NCI-H1092 (cell line): ENCODE results near the gene ITPRIPL1.

Experiments
- DNase-seq: peaks from one replicate; lab custom pipeline; 2025; lab: John Stamatoyannopoulos, UW

The ITPRIPL1 gene

GRCh38 chr2:96320728-96321622 lies 4.1 kb upstream of the ITPRIPL1 start:
- peak; percentile 19 for DNase-seq

DNA sequence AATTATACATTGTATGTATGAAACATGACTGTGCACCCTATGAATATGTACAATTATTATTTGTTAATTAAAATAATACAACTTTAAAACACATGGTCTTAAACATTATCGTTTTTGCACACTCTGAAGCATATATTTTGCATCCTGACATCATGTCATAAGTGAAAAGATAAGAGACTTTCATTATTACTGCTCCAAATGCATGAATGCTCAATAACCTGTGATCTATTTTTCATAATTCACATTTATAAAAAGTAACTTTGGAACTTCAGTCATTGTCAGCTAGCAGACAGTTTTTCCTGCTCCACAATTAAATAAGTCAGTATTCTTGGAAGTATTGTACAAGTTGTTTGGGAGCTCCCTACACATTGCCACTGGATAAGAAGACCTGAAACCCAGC lies 1.3 kb upstream of the ITPRIPL1 start:
- DNase-seq, result no peak

DNA sequence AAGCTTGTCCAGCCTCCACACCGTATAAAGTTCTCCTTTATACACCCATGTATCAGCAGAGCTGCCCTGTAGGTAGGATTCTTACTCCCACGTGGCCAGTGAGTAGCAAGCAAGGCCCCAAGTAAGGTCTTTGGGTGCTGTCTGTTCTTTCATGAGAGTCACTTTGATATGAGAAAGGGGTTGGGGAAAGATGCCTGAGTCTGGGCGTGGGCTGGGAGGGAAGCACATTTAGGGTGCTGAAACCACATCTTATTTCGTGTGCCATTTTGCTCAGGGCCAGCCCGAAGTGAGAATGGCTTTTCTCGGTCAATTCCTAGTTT lies 436 bp upstream of the ITPRIPL1 start:
- DNase-seq, result no peak

DNA sequence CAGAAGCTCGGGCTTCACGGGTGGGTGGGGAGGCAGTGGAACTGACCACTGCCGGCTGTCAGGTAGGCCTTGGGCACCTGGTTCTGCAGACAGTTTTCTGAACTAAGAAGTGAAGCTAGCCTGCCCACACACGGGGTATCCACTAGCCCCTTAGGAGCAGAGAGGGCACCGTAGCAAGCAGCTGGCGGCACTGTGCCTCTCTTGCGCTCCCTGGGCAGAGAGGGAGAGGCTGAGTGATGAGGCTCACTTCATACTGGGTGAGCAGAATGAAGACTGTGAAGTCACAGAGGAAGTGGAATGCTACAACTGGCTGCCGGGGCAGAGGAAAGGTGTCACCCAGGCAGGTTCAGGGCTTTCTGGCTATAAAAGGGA lies 753 bp downstream of the ITPRIPL1 start:
- no peak for DNase-seq

GRCh38 chr2:96326564-96326963 lies 1.4 kb downstream of the ITPRIPL1 start:
- no peak for DNase-seq

DNA sequence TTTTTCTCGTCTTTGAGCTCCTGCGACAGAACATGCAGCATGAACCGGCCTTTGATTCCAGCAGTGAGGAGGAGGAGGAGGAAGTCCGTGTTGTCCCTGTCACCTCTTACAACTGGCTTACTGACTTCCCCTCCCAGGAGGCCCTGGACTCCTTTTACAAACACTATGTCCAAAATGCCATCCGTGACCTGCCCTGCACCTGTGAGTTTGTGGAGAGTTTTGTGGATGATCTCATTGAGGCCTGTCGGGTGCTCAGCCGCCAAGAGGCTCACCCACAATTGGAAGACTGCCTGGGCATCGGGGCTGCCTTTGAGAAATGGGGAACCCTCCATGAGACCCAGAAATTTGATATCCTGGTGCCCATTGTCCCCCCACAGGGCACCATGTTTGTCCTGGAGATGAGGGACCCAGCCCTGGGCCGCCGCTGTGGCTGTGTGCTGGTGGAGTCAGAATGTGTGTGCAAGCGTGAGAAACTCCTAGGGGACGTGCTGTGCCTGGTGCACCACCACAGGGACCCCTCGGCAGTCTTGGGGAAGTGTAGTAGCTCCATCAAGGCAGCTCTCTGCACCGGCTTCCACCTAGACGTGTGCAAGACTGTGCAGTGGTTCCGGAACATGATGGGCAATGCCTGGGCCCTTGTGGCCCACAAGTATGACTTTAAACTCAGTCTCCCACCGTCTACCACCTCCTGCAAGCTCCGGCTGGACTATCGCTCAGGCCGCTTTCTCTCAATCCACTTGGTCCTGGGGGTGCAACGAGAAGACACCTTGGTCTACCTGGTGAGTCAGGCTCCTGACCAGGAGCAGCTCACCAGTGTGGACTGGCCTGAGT lies 2.1 kb downstream of the ITPRIPL1 start:
- DNase-seq, result no peak

DNA sequence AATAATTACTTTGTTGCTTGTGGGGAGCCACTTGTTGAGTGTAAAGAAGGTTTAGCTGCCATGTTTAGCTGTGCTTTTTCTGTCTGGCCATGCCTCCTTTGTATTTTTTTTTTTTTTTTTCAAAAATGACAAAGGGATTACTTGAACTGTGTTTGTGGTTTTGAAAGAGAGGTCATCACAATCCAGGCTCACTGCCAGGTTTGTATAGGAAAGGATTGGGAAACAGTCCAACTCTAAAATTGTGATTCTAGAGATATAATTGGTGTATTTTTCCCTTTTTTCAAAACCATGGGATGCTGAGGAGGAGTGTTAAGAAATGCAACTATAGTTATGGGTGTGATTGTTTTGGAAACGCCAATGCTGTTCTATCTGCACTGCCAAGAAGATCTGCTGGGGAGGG lies 4.3 kb downstream of the ITPRIPL1 start:
- no peak for DNase-seq

GRCh38 chr2:96329874-96330273 lies 4.8 kb downstream of the ITPRIPL1 start:
- no peak for DNase-seq

DNA sequence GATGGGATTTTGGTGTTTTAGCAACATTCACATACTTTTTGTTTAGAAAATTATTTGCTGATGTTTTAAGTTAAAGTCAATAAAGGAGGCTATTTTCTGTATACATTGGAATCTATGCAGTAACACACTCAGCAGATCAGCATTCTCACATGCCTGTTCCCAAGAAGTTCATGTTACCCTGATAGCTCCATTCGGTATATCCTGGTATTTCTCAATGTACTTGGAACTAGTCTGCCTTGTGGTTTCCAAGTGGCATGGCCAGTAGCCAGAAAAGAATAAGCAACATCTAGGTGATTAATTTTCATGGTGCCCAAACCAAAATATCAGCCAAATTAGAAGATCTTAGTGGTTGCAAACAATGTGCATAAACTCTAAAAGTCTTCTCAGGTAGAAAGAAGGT lies 5.3 kb downstream of the ITPRIPL1 start:
- DNase-seq, result no peak

DNA sequence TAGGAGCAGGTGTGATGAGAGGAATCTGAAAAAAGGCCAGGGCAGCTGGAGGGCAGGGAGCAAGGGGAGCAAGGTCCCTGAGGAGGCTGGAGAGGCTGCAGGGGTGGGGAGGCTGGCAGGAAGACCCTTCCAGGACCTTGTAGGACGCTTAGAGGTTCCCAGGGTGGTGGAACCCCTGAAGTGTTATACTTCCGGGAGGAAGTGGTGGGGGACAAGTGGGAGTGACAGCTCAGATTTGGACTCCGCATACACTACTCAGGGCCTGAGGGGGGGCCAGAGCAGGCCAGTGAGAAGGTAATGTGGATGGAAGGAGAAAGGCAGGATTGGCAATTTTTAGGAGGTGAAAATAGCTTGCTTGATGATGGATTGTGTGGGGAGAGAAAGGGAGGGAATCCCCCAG lies 8.6 kb downstream of the ITPRIPL1 start:
- no peak for DNase-seq

GRCh38 chr2:96336104-96336775 lies 11.1 kb downstream of the ITPRIPL1 start:
- no peak for DNase-seq

DNA sequence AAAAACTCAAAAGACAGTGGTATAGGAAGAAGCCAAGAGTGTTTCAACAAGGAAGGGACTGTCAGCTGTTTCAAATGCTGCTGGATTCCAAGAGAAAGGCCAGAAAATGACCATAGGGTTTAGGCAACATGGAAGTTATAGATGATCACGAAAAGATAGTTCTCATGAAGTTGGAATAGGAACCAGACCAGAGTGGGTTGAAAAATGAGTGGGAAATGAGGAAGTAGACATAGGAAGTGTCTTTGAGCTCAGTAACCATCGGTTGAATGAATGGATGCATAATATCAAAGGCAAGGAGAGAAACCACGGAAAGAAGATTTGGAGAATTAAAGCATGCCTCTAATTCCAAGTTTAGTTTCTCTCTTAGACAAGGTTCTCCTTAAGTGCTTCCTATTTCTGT lies 11.8 kb downstream of the ITPRIPL1 start:
- DNase-seq, result no peak

DNA sequence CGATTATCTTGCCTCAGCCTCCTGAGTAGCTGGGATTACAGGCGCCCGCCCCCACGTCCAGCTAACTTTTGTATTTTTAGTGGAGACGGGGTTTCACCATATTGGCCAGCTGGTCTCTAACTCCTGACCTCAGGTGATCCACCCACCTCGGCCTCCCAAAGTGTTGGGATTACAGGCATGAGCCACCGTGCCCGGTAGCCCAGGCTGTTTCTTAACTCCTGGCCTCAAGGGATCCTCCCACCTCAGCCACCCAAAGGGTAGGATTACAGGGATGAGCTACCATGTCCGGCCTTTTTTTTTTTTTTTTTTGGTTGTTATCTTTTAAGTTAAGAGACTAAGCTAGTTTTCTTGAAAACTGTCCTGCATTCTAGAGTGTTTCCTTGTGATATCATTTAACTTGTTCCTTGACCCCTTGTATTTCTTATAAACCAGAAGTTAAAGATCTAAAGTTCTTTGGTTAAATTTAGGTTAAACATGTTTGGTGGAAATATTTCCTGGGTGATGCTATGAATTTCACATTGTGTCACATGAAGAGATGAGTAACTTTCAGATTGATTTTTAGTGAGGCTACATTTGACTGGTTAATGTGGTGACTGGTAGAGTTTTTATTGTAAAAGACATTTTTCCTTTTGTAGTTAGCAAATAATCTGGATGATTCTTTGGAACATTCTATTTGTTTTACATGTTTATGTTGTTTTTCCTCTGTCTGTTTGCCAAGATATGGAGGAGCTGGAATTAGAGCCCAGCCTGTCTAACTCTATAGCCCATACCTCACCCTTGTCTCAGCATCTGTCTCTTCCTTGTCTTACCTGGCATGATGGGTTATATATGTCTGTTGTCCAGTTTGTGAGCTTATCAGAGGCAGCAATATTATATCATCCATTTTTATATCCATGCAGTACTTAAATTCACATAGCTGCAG lies 15.6 kb downstream of the ITPRIPL1 start:
- DNase-seq, result no peak

- no peak for DNase-seq
Observed at GRCh38 chr2:96341641-96342040, 16.5 kb downstream of the ITPRIPL1 start.

DNA sequence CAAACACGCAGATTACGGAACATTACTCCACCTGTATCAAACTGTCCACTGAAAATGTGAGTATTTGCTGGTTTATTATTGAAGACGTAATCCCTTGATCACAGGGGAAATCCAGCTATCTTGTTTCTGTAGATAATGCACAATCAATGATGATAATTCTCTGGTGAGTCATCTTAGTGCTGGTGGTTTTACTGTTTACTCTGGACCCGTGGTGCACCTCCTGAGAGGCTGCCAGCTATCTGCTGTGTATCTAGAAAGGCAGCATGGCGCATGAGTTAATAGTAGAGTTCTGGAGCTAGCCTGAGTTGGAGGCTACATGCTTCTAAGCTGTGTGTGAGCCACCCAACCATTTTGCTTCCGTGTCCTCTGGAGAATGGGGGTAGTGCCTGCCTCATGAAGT lies 17.0 kb downstream of the ITPRIPL1 start:
- no peak for DNase-seq

DNA sequence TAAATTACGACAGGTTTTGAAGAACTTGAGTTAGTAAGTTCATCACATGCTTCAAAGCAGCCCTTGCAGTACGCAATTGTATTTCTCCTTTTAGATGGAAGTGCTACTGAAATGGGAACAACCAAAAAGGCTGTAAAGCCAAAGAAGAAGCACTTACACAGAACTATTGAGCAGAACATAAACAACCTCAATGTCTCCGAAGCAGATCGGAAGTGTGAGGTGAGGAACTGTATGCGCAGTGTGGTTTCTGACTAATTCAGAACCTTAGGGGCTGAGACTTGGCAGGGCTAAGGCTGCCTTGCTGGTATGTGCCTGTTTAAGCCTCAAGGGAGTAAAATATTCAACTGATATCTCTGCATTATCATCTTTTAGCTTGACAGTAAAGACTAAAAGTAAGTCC lies 18.9 kb downstream of the ITPRIPL1 start:
- DNase-seq, result no peak

- DNase-seq, result no peak
Observed at GRCh38 chr2:96345438-96345837, 20.3 kb downstream of the ITPRIPL1 start.

GRCh38 chr2:96345868-96346462 lies 20.8 kb downstream of the ITPRIPL1 start:
- DNase-seq, result no peak

DNA sequence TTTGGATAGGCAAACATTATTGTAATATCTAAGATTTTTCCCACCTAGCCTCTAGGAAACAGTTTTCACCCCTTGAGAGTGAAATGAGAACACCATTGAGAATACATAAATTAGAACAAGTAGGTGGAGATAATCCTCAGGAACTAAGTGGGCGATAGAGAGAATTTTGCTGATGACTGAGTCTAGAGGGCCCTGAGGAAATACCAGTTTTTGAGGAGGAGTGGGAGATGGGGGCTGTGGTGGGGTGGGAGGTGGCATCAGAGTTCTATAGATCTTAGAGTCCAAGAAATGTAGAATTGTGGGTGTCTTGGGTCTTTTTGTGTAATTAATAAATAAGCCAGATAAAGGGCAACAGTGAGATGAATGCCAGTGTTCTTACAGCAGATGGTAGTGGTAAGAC lies 22.3 kb downstream of the ITPRIPL1 start:
- DNase-seq, result no peak

GRCh38 chr2:96353032-96353561 lies 28.0 kb downstream of the ITPRIPL1 start:
- DNase-seq, result peak; percentile 22

- DNase-seq, result no peak
Observed at GRCh38 chr2:96353606-96354101, 28.5 kb downstream of the ITPRIPL1 start.
